ENCODE data around the gene NFATC3. TPM values are rescaled to one million over a fixed set of nuclear protein-coding genes. Genes with fewer than 3 reads are reported as not detected.

Gene NFATC3
- total RNA-seq, 2 experiments from 2014 or later: 68.4 to 81.2 TPM

DNA sequence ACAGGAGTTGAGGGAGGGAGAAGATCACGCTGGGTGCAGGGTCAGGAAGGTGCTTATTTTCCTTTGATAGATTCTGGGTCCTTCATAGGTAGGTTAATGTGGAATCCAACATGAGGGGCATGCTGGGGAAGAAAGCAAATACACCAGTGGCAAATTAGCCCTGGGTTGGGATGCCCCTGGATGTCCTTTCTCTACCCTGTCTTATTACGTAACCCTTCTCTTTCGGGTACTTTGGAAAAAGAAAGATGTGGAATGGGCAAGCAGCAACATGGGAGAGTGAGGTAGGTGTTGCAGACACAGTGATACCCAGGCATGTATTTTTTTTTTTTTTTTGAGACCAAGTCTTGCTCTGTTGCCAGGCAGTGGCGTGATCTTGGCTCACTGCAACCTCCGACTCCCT, 188.3 kb downstream of the NFATC3 start:
- no peaks in the 10 kb centered on the region for H3K27me3 Mint-ChIP-seq
- no peak for ATAC-seq
- H3K4me1 Mint-ChIP-seq: peaks cover 84% of the 10 kb centered on the region
- H3K27ac Mint-ChIP-seq: peak overlapping the region; percentile 97
- H3K36me3 Mint-ChIP-seq (ENCODE audit: low read depth): peaks cover 52% of the 10 kb centered on the region
- CTCF ChIA-PET: interaction anchor here (0.6 to 22.1 kb wide), 9 partner anchors 9 to 1454 kb away, joined by 3 to 517 read pairs (median 6); partner anchors contain the start of genes PRMT7, SLC7A6 and SLC7A6OS
- H3K9me3 Mint-ChIP-seq (ENCODE audit: low read depth): no peaks in the 10 kb centered on the region
- intact Hi-C loops (cut with DNase I, micrococcal nuclease): no loop called here
- POLR2A ChIA-PET: interaction anchor here (0.7 to 1.0 kb wide), 3 partner anchors 16 to 619 kb away, joined by 3 to 4 read pairs (median 3); no protein-coding TSS in a partner anchor
- peak overlapping the region; percentile 22 for H3K4me3 Mint-ChIP-seq
- no peak for DNase-seq

GRCh38 chr16:68273896-68274295, 188.7 kb downstream of the NFATC3 start:
- peak; percentile 35 for DNase-seq
- no peaks in the 10 kb centered on the region for H3K9me3 Mint-ChIP-seq (ENCODE audit: low read depth)
- ATAC-seq: no peak
- CTCF ChIA-PET: interaction anchor here (0.6 to 22.1 kb wide), 6 partner anchors 10 to 53 kb away, joined by 3 to 517 read pairs (median 6); partner anchors contain the start of genes PRMT7 and SLC7A6OS
- no peaks in the 10 kb centered on the region for H3K27me3 Mint-ChIP-seq
- peaks cover 81% of the 10 kb centered on the region for H3K4me1 Mint-ChIP-seq
- H3K4me3 Mint-ChIP-seq: no peak overlapping the region
- POLR2A ChIA-PET: interaction anchor here (0.7 kb wide), 1 partner anchor 619 kb away, joined by 3 read pairs; no protein-coding TSS in a partner anchor
- H3K36me3 Mint-ChIP-seq (ENCODE audit: low read depth): peaks cover 53% of the 10 kb centered on the region
- intact Hi-C loops (cut with DNase I, micrococcal nuclease): loop anchor here in 1 of 2 experiments (2.0 kb wide), 1 partner anchor 15 kb away; no protein-coding TSS in a partner anchor
- H3K27ac Mint-ChIP-seq: peak overlapping the region; percentile 97

- POLR2A ChIA-PET: interaction anchor here (0.7 kb wide), 1 partner anchor 620 kb away, joined by 3 read pairs; no protein-coding TSS in a partner anchor
These were observed 189.3 kb downstream of the NFATC3 start for GRCh38 chr16:68274441-68274840.

DNA sequence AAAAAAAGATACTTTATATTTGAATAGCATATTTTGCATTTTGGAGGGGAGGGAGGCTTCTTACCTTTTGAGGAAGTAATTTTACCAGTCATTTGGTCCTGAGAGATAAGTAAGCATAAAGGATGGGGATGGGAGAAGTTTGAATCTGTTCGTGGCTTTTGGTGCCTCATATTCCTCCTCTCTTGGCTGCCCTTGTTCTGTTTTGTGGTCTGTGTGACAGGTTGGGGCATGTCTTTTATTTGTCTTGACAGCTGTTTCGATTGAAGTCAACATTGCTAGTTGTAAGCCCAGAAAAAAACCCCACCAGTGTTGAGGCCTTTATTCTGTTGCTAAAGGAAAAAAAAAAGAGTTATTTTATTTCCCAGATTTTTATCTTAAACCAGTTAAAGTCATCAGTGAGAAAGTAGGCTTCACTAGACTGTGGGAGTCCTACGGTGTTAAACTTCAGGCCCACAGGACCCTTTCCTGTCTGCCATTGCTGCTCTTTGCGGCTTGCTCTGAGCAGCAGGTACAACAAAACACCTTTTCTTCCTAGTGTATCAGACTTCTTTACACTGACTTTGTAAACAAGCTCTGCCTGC, 190.5 kb downstream of the NFATC3 start:
- peak overlapping the region; percentile 48 for H3K4me3 Mint-ChIP-seq
- H3K9me3 Mint-ChIP-seq (ENCODE audit: low read depth): no peaks in the 10 kb centered on the region
- POLR2A ChIA-PET: interaction anchor here (0.7 kb wide), 1 partner anchor 19 kb away, joined by 3 read pairs; no protein-coding TSS in a partner anchor
- H3K4me1 Mint-ChIP-seq: peaks cover 76% of the 10 kb centered on the region
- H3K27ac Mint-ChIP-seq: peak overlapping the region; percentile 97
- no peaks in the 10 kb centered on the region for H3K27me3 Mint-ChIP-seq
- peaks cover 56% of the 10 kb centered on the region for H3K36me3 Mint-ChIP-seq (ENCODE audit: low read depth)
- CTCF ChIA-PET: interaction anchor here (0.6 to 22.1 kb wide), 8 partner anchors 11 to 51 kb away, joined by 3 to 517 read pairs (median 5); partner anchors contain the start of gene SLC7A6
- ATAC-seq: peak; percentile 75
- peak; percentile 62 for DNase-seq
- intact Hi-C loops (cut with DNase I, micrococcal nuclease): loop anchor here (1.0 to 2.0 kb wide), 3 partner anchors 10 to 14 kb away; no protein-coding TSS in a partner anchor

More at GRCh38 chr16:68274441-68274840, 189.3 kb downstream of the NFATC3 start:
- peak overlapping the region; percentile 97 for H3K27ac Mint-ChIP-seq
- H3K27me3 Mint-ChIP-seq: no peaks in the 10 kb centered on the region
- ATAC-seq (no peak), DNase-seq (no peak)
- H3K36me3 Mint-ChIP-seq (ENCODE audit: low read depth): peaks cover 51% of the 10 kb centered on the region
- H3K4me1 Mint-ChIP-seq: peaks cover 79% of the 10 kb centered on the region
- no peak overlapping the region for H3K4me3 Mint-ChIP-seq
- CTCF ChIA-PET: interaction anchor here (0.9 to 22.1 kb wide), 5 partner anchors 12 to 52 kb away, joined by 3 to 517 read pairs (median 7); partner anchors contain the start of genes PRMT7 and SLC7A6OS
- intact Hi-C loops (cut with DNase I, micrococcal nuclease): loop anchor here in 1 of 2 experiments (2.0 kb wide), 1 partner anchor 14 kb away; no protein-coding TSS in a partner anchor
- no peaks in the 10 kb centered on the region for H3K9me3 Mint-ChIP-seq (ENCODE audit: low read depth)

GRCh38 chr16:68276223-68276622, 191.1 kb downstream of the NFATC3 start:
- H3K4me1 Mint-ChIP-seq: peaks cover 76% of the 10 kb centered on the region
- ChIA-PET CTCF (interaction anchor here (0.6 to 22.1 kb wide), 7 partner anchors 10 to 50 kb away, joined by 3 to 517 read pairs (median 5); partner anchors contain the start of gene SLC7A6), POLR2A (no interaction called here)
- peak overlapping the region; percentile 97 for H3K27ac Mint-ChIP-seq
- ATAC-seq (no peak), DNase-seq (no peak)
- intact Hi-C loops (cut with DNase I, micrococcal nuclease): loop anchor here in 1 of 2 experiments (1.0 kb wide), 1 partner anchor 11 kb away; no protein-coding TSS in a partner anchor
- H3K27me3 Mint-ChIP-seq: no peaks in the 10 kb centered on the region
- H3K4me3 Mint-ChIP-seq: no peak overlapping the region
- H3K9me3 Mint-ChIP-seq (ENCODE audit: low read depth): no peaks in the 10 kb centered on the region
- H3K36me3 Mint-ChIP-seq (ENCODE audit: low read depth): peaks cover 58% of the 10 kb centered on the region

Small RNA genes within 50 kb of the gene (microRNA-seq; reads per million reads assigned to microRNA genes)
- gene MIR6773 (ENCODE audit: borderline replicate concordance): not detected

Other genes with a start within 250 kb of the NFATC3 start
- gene THAP11, start 243.1 kb upstream of the NFATC3 start, total RNA-seq: 10 to 100 TPM; 31.8 to 34.5 TPM
- gene NUTF2, start 238.4 kb upstream of the NFATC3 start, total RNA-seq: 100 to 1,000 TPM; 156 to 249 TPM
- gene CENPT, start 237.7 kb upstream of the NFATC3 start, total RNA-seq: 10 to 100 TPM; 34.9 to 48.6 TPM
- gene EDC4, start 212.3 kb upstream of the NFATC3 start, total RNA-seq: 10 to 100 TPM; 92.8 to 96.9 TPM
- not detected for gene NRN1L, start 200.5 kb upstream of the NFATC3 start, total RNA-seq
- 10 to 100 TPM; 11.7 to 11.9 TPM for gene PSKH1, start 192.1 kb upstream of the NFATC3 start, total RNA-seq
- 1 to 10 TPM; 2.5 to 3.5 TPM for gene CTRL, start 153.5 kb upstream of the NFATC3 start, total RNA-seq
- gene PSMB10, start 148.5 kb upstream of the NFATC3 start, total RNA-seq: 100 to 1,000 TPM; 123 to 195 TPM
- gene LCAT, start 141.2 kb upstream of the NFATC3 start, total RNA-seq: 1 to 10 TPM; 9.1 to 9.9 TPM
- 10 to 100 TPM; 21.8 to 25.8 TPM for gene SLC12A4, start 116.7 kb upstream of the NFATC3 start, total RNA-seq
- under 1 TPM in 1 of 2 experiments, not detected in 1; 0.11 TPM for gene DPEP3, start 104.9 kb upstream of the NFATC3 start, total RNA-seq
- 1 to 10 TPM; 3.2 to 3.8 TPM for gene DPEP2, start 85.9 kb upstream of the NFATC3 start, total RNA-seq
- not detected for gene DPEP2NB, start 69.5 kb upstream of the NFATC3 start, total RNA-seq
- gene DDX28, start 62.1 kb upstream of the NFATC3 start, total RNA-seq: 10 to 100 TPM; 13.7 to 17.1 TPM
- 10 to 100 TPM; 29.5 to 33.1 TPM for gene DUS2, start 62.1 kb upstream of the NFATC3 start, total RNA-seq
- gene ESRP2, start 150.8 kb downstream of the NFATC3 start, total RNA-seq: under 1 TPM; 0.58 to 0.85 TPM
- 1 to 10 TPM; 6.0 to 7.0 TPM for gene PLA2G15, start 160.0 kb downstream of the NFATC3 start, total RNA-seq
- 10 to 100 TPM; 55.7 to 58.7 TPM for gene SLC7A6, start 179.2 kb downstream of the NFATC3 start, total RNA-seq
- gene SLC7A6OS, start 225.6 kb downstream of the NFATC3 start, total RNA-seq: 10 to 100 TPM; 17.4 to 21.7 TPM
- gene PRMT7, start 225.6 kb downstream of the NFATC3 start, total RNA-seq: 10 to 100 TPM; 62.7 to 70.7 TPM

Data from activated CD4-positive, alpha-beta T cell treated with anti-CD3 and anti-CD28 coated beads for 36 hours (primary cell).